GM21528 (cell line): ENCODE results near the gene IFI27L2.

ENCODE experiments used
- ATAC-seq: cut with Tn5 transposase; IDR thresholded peaks from one replicate; pipeline ENCODE4 v1.9.1; 2021; ENCODE audit warnings: mild to moderate bottlenecking, moderate library complexity; ENCODE audit not compliant: unreplicated experiment, low FRiP score

The IFI27L2 gene

DNA sequence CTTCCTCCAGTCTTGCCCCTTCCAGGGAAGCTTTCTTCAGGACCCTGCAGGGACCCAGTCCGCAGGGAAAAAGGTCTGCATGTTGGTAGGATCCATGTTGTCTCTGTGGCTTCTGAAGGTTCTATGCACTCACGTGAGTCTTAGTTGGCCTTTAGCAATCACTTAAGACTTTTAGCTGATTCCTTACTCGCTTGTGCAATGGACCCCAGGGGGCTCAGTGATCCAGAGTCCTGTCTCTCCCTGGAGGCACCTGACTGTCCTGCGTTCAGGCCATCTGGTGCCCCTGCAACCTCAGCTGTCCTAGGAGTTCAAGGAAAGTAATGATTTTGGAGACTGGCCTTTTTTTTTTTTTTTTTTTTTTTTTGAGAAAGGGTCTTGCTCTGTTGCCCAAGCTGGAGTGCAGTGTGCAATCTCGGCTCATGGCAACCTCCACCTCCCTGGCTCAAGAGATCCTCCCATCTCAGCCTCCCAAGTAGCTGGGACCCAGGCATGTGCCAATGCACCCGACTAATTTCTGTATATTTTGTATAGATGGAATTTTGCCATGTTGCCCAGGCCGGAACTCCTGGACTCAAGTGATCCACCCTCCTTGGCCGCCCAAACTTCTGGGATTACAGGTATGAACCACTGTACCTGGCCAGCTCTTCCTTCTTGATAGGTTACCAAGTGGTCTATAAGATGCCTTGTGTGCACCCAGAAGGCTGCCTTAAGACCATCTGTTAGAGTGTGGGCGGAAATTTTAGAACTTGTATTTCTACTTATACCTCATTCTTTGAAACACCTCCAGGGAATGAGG is 4.6 kb downstream of the IFI27L2 start:
- ATAC-seq, result no peak

DNA sequence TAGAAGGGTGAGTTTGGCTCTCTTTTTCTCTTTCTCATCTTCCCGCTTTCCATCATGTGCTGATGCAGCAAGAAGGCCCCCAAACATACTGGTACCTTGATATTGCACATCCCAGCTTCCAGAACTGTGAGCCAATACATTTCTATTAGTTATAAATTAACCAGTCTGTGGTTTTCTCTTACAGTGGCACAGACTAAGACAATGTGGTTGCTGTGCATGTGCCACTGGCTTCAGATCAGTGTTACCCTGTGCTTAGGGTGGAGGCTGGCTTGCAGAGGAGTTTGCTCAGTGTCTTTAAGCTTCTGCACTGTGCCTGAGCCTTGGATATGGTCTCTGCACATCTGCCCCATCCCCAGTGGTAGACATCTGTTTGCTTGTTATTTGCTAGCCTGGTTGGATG is 5.5 kb downstream of the IFI27L2 start:
- ATAC-seq, result no peak

DNA sequence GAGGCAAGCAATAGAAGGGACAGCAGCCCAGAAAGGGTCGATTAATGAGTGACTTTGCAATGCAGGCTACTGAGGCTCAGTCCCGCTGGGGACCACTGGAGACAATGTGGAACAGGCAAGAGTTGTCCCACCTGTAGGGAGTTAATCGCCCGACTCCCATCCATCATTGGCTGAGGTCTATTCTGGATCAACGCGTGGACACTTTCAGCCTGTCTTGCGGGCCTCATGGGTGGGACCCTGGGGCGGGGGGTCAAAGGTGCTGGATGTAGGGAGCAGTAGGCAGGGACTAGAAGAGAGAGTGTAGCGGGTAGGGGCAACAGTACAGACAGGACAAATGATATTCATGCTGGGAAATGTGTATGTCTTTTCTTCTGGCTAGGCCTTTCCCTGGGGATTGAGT is 6.1 kb downstream of the IFI27L2 start:
- no peak for ATAC-seq

DNA sequence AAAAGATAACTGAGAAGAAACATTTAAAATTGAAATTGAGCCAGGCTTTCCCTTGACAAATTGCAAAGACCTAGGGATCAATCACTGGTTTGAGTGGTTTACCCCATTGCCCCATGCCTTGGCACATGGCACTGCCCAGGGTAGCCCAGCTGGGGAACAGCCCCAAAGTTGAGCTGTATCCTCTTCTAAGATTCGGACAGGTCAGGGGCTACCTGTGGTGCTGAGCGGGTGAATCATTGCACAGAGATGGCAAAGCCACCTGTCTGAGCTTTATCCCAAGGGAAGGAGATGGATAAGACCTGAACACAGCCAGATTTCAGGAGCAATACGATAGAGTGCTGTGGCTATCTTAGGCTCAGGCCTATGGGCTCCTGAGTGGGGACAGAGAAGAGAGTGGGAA is 7.0 kb downstream of the IFI27L2 start:
- no peak for ATAC-seq

DNA sequence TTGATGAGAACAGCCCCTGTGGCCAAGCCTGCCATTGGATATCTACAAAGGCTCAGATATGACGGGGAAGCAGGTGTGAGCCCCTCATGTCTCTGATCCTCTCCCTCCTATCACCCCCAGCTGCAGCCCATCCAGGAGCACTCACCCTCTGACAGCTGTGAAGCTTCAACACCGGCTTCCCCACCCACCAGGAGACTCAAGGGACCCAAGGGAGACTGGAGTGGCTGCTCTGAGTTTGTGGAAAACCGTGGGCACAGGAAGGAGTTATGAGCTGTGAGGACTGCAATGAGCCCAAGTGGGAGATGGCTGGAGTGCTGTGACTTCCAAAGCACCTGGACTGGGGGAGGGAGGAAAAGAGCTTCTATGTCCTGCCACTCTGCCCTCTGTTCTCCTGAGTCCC is 7.9 kb downstream of the IFI27L2 start:
- no peak for ATAC-seq

DNA sequence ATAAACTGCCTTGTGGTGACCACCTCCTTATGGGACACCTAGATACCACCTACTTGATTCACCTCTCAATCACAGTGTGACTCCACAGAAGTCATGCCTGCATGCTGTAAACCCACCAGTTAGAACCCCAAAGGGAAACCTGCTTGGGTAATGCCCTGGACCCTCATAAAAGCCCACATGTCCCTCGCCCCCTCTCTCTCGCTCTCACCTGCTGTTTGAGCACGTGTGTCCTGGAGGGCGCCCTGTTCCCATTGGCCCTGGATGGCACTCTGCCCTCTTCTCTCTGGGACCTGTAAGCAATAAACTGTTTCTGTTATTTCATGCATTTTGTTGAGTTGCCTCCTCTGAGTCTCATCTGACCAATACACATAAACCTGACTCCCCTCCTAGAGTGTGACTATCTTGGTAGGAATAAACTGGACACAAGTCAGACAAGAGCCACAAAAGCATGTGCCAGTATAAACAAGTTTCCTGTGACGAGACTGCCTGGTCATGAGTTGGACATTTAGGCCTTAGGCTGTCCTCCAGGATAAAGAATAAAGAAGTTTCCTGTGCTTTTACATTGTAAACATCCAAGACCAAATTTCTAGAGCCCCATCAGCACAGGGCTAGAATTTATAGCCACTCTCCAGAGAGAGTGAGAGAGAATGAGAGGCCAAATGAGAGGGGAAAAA is 8.6 kb downstream of the IFI27L2 start:
- no peak for ATAC-seq

DNA sequence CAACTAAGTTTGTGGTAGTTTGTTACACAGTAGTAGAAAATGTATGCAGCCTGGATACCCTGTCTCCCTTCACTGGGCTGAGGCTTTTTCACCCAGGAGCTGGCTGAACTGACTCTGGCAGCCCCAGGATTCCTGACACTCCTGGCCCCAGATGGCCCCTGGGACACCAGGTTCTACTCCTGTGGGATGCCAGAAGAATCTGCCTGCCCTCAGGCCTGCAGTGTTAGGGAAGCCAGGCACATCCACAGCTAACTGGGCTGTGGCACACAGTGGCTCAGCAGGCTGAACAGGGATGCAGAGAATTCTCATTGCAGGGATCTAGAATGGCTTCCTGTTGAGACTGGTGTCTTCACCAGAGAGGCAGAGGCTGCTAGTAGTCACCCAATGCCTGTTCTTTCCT is 10.3 kb downstream of the IFI27L2 start:
- ATAC-seq, result no peak

DNA sequence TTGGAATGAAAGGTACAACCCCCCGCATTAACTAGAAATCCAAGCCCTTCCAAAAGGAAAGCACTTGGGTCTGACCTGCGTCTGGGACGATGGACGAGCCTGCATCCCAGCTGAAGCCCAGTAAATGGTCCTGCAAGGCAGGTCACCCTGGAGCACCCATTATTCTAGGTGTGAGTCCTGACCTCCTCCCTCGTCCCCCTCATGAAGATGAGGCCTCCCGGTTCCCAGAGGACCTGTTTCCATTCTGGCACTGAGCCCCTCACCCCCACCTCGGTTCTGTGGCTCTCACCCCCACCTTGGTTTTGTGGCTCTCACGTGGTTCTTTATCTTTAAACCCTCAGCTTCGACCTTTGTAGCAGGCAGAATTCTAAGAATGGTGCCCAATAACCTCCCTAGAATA is 11.5 kb downstream of the IFI27L2 start:
- no peak for ATAC-seq

DNA sequence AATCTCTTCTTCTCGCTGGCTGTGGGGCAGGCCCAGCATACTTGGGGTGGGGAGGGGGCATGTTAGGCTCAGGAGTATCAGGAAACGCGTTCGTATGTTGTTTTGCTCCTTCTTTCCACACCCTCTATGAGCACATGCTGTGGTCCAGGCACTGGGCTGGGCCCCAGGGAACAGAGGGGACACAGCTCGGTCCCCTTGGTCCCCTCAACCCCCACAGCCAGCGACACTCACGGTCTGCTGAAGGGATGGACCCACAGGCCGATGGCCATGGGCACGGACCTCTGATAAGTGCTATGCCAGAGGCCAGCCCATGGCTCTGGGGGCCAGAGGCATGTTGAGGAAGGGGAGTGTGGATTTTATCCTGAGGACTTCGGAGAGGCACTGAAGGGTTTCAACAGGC is 12.7 kb downstream of the IFI27L2 start:
- ATAC-seq, result no peak

DNA sequence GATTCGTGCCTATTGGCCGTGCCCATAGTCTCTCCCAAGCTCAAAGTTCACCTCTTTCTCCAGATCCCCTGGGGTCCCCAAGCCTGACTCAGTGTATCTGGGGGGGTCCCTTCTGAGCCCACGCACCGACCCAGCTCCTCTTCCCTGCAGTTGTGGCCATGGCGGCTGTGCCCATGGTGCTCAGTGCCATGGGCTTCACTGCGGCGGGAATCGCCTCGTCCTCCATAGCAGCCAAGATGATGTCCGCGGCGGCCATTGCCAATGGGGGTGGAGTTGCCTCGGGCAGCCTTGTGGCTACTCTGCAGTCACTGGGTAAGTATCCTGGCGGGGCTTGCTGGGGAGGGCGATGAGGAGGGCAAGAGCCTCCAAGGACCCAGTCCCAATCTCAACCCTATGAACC is 13.8 kb downstream of the IFI27L2 start:
- no peak for ATAC-seq

DNA sequence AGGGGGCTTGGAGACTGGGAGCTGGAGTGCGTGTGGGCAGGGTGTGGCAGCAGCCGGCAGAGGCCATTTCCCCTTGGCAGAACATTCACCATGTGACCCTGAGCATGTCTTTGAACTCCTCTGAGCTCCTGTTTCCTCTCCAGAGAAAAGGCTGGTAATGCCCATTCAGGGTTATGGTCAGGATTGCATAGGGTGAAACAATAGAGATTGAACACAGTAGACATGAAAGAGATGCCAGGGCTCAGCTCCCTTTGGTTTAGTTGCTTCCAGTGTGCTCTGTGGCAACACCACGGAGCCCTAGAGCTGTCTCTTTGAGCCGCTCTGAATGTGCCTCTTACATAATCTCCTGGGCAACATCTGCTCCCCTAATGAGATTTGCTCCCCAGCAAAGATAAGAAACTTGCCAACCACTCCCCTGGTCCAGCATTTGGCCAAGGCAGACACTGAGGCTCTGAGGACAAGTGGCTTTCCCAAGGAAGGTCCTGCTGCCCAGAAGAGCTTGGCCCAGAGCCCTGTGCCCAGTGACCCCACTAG is 14.3 kb downstream of the IFI27L2 start:
- ATAC-seq, result no peak

DNA sequence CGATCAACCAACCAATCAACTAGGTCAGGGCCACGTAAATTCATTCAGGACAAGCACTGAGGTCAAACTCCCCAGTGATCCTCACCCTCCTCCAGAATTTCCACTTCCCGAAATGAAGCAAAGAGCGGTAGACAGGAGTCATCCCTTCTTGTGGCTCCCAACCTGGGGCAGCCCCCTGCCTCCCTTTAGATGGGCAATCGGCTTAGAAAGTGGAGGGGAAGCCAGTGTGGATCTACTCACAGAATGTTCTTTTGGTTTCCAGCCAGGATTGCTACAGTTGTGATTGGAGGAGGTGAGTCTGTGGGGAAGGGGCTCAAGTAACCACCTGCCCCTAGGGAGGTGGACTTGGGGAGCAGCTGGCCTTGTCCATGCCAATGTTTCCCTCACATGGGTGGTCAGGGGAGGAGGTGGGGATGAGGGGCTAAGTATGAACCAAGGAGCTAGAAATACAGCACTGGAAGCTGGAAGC is 14.8 kb downstream of the IFI27L2 start:
- ATAC-seq, result no peak

DNA sequence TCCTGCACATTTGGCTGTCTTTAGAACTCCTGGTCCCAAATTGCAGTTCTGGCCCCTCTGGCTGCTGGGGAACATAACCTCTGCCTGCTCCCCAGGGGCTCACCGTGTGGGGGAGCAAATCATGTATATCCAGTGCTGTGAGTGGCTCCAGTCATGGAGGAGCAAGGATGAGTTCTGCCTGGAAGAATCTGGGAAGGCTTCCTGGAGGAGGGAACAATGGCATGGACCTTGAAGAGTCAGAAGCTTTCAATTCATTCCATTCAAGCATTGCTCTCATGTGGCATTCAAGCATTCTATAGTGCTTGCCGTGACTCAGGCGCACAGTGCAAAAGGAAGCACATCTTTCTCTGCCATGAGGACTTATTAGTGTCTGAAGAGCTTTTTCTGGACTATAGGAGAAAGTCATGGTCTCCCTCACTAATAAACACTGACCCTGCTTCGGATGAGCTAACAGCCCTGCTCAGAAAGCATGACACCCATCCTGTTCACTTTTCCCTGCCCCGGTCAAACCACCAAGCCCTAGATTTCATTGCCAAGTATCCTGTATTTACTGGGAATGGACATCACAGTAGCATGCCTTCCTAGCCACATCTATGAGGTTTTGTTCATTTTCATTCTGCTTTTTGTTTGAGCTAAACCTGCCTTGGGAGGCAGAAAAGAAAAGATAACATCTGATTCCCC is 15.4 kb downstream of the IFI27L2 start:
- no peak for ATAC-seq

DNA sequence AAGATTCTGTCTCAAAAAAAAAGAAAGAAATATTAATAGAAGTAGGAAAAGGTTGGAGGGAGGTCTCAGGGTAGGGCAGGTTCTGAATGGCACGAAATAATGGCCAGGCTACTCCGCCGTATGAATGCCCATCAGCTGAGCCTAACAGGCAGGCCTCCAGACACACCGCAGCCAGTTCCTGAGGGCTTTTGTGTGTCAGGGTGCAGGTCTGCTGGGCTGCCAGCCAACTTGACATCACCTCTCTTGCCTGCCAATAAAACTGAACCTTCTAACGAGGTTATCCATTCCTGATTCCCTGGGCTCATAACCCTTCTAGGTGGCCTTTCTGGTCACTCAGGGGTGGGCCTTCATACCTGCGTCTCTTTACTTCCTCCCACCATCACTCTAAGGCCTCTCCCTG is 15.9 kb downstream of the IFI27L2 start:
- ATAC-seq, result no peak

DNA sequence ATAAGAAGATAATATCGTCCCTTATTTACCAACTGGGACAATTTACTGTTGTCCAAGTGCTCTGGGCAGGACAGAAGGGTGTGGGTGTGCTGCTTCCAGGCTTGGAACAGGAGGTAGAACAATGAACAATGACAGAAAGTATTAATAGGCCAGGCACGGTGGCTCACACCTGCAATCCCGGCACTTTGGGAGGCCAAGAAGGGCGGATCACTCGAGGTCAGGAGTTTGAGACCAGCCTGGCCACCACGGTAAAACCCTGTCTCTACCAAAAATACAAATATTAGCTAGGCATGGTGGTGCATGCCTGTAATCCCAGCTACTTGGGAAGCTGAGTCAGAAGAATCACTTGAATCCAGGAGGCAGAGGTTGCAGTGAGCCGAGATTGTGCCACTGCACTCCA is 16.3 kb downstream of the IFI27L2 start:
- no peak for ATAC-seq

DNA sequence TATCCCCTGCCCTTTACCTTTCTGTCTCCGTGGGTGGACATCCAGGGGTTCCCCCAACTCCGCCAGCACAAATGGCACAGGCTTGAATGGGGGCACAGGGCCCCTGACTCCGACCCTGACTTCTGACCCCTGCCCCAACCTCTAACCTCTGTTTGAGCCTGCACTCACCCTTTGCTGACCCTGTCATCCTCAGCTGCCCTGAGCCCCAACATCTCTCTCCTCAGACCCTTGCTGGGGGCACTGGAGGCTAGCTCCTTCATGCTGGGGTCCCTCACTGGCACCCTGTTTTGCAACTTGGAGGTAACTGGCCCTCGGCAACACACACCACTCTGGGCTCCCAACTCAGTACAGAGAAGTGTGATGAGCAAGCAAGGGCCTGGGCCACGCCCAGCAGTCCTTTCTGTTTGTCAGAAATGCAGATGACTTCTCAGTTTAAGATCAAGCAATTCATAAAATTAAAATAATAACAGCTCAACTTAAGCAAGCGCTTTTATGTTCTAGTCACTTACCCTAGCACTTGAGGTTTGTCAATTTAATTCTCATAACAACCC is 16.8 kb downstream of the IFI27L2 start:
- ATAC-seq, result no peak

DNA sequence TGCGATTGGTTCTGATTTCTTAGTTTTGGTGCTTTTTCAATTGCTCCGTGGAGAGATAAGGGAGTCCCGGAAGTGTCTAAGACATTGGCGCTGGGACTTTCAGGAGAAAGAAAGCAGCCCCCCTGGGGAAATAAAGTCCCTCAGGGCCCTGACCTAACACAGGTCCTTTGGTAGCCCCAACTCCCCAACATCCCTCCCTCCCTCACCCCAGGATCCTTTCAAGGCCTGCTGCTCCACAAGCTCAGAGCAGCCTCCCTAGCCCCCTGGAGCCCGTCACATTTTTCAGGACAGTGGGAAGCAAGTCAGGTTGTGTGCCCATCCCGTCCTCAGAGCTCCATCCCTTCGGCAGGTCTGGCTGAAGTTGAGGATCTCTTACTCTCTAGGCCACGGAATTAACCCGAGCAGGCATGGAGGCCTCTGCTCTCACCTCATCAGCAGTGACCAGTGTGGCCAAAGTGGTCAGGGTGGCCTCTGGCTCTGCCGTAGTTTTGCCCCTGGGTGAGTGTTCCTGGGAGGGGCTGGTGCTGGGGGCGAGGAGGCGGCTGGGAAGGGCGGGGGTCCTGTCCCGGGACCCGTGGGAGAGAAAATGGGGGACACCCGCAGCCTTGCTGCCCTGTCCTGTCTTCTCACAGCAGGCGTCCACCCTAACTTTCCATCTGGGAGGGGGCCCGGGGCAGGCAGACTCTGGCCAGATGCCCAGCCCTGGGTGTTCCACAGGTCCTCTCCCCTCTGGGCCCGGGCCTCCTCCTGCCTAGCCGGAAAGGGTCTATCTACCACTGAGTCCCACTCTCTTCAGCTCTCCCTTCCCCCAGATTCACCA is 17.9 kb downstream of the IFI27L2 start:
- no peak for ATAC-seq

DNA sequence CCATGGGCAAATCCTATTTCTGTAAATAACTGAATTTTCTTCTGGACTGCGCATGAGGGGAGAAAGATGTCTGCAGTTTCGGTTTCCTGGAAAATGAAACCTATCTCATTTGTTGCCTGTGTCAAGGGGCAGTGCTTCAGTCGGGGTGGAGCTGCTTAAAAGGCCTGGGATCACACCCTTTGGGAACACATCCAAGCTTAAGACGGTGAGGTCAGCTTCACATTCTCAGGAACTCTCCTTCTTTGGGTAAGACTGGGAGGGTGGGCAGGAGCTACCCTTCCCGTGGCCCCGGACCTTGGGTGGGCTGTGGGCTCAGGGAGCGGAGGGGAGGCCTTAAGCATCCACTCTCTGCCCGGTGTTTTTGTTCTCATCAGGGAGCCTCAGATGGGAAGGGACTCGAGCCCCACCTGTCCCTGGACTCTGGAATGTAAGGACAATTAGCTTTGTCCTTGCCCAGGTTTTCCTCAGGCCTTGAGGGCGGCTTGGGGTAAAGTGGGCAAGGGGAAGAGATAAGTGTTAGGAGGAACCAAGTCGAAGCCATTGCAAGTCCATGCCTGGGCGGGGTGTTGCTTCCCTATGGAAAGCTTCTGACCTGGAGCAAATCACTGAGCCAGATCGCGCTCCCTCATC is 18.7 kb downstream of the IFI27L2 start, which contains the start of gene IFI27:
TSS of gene IFI27 (plus strand) at position 185 of the 630 bp plus-strand sequence.
- no peak for ATAC-seq

DNA sequence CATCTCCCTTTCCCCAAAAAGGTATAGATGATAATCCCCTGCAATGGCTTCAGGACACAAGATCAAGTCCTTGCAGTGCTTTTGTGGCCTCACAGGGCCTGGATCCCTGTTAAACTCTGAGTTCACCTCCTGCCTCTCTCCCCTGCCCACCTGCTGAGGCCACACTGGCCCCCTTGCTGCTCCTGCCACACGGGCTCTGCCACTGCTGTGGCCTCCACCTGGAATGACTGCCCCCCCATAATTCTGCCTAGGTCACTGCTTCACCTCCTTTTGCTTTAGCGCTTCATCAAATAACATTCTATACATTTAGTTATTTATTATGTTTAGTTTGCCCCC is 19.5 kb downstream of the IFI27L2 start:
- ATAC-seq, result no peak

DNA sequence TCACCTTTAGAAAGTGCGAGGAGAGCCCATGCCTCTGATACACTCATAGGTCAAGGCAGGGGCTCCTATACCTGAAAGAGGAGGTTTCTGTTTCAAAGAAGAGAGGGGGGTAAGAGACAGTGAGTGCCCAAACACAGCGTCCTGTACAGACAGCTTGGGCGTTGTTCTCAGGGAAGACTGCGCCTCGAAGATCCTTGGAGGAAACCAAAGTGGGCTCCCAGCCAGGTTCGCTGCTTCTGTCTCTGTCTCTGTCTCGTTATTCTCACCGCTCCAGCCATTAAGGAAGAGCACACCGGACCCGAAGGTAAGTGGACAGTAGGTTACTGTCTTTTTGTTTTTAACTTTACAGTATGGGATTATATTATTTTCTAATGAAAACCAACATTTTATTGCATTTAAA is 24.7 kb downstream of the IFI27L2 start:
- no peak for ATAC-seq
